NCI-H187 (cell line): ENCODE data around the gene SLC25A43.
"Not testable (repeated sequence)": the region's sequence is repeated elsewhere in the genome, so short reads cannot be mapped to it uniquely, and the experiment has no call there.

ENCODE experiments used
- DNase-seq, 2 experiments: peaks; one replicate each; lab custom pipeline; 2025; lab: John Stamatoyannopoulos, UW

Gene SLC25A43

DNA sequence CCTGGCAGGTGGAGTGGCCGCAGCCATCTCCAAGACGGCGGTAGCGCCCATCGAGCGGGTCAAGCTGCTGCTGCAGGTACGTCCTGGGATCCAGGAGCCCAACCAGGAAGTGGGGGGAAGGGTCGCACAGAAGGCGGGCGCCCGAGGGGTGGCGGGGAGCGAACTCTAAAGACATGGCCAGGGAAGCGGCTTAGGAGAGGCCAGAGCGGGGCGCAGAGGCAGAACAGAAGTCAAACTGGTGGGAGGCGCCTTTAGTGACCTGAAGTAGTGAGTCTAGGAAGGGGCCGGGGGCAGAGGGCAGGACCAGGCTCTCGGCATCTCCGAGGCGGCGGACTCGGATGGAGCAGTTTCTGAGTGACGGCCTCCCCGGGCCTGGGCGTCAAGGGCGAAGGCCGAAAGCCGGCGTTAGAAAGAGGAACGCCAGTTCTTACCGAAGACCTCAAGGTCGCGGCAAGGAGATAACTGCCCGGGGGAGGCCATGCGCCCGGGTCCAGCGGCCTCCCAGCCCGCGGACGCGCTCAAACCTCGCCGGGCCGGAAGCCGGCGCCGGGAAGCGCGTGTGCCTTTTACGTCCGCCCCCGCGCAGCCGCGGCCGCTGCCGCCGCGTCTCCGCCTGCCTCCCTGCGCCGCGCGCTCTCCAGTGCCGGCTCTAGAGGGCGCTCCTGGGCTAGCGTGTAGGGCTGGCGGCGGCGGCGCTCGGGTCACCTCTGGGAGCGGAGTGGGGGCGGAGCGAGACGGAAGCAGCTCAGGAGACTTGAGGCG, 69.6 kb downstream of the SLC25A43 start:
- DNase-seq = peak; percentile 61 to 71

DNA sequence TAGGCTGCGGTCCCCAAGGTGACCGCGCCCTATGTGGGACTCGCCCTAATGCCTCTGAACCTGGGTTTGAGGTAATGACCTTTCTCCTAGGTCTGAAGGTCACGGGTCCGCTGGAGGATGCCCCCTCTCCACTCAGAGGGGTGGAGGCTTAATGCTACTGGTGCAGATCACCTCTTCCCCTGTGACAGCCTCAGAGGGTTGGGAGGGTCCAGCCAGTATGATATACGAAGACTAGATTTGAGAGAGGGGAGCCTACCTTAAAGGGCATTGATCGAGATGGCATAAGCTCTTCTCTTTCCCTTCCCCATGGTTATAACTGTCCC, 70.1 kb downstream of the SLC25A43 start:
- DNase-seq = no peak

DNA sequence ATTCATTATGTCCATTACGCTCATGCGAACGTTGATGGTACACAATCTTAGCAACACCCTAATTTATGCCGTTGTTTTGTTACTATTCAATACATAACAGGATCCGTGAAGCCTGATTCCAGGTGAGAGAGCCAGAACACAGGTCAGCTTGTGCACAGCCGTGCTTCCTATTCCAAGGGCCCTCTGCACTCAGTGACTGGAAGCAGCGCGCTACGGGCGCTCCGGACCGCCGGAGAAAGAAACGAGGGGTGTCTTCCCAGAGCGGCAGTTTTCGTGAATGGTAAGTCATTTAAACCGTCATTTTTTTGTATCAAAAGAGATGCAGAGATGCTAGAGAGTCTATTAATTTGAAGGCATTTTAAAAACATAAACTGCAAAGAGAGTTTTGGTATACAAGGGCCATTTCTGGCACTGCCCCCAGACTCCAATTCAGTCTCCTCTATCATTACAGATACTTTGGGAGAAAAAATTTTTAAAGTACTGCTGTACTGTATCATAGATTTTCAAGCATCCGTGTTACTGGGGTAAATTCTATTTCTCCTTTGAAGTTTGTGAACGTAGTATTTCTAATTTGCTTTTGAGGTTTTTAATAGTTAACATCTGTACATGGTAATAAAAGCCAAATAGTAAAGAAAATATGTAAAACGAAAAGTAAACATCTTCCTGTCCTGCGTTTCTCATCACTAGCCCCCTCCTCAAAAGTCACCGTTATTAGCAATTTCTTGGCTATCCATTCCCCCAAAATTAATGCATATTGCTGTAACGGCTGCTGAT, 75.7 kb downstream of the SLC25A43 start:
- DNase-seq = no peak

DNA sequence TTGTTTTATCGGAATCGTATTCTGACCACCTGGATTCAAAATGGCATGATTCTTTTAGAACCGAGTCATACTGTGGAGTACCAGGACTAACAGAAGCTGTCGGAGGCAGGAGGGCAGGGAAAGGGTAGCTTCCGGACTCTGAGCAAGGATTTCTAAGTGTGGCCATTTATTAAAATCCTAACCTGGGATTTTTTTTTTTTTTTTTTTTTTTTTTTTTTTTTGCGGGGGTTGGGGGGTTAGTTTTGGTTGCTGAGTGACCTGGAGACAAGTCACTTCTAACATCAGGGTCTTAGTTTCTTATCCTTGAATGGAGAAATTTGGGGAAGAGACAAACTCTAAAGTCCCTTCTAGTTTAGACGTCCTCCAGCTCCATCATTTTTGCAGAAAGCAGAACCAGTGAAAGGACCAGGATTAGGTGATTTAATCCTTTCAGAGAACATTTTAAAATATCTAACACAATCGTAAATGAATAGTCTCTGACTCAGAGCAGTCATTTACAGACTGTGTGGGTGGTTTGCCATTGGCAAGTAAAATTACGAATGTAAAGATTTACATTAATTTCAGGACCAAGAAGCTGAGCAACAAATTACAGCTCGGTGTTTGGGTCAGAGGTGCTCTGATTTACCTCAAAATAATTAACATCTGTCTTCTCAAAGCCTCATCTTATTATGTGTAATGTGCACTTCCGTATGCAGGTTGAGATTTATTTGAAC, 76.4 kb downstream of the SLC25A43 start:
- DNase-seq = no peak

- DNase-seq = no peak
Observed at GRCh38 chrX:119477812-119478232, 78.7 kb downstream of the SLC25A43 start.

DNA sequence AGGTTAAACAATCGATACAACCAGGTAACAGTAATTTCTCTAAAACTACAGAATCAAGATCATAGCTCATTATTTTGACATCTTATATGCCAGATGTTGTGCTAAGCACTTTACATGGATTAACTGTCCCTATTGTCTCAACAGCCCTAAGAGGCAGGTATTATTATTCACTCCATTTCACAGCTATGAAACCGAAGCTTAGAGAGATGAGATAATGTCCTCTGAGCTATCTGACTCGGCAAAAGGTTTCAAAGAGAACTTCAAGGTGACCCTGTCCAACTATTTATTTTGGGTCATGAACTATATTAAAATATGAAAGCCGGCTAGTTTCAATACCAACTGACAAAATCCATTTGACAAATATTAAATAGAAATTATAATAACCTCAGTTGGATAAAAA, 79.4 kb downstream of the SLC25A43 start:
- DNase-seq = no peak

DNA sequence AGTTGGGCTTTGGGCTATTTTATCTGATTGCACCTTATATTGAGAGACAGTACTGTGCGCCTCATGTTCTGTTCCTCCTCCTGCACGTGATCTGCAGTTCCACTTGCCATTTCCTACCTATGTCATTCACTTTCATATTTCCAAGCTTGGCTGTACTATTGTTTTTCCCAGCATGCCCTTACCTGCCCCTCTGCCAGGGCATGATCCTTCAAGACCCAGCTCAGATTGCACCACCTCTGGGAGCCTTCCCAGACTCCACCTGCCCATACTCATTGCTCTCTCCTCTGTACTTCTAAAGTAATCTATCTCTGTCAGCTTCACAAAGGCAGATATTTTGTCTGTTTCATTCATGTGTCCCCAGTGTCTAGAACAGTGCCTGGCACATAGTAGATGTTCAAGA, 80.7 kb downstream of the SLC25A43 start:
- DNase-seq = no peak

- DNase-seq = no peak
Observed at GRCh38 chrX:119481323-119481801, 82.2 kb downstream of the SLC25A43 start.

- no peak for DNase-seq
Observed at GRCh38 chrX:119482041-119482440, 82.9 kb downstream of the SLC25A43 start.

DNA sequence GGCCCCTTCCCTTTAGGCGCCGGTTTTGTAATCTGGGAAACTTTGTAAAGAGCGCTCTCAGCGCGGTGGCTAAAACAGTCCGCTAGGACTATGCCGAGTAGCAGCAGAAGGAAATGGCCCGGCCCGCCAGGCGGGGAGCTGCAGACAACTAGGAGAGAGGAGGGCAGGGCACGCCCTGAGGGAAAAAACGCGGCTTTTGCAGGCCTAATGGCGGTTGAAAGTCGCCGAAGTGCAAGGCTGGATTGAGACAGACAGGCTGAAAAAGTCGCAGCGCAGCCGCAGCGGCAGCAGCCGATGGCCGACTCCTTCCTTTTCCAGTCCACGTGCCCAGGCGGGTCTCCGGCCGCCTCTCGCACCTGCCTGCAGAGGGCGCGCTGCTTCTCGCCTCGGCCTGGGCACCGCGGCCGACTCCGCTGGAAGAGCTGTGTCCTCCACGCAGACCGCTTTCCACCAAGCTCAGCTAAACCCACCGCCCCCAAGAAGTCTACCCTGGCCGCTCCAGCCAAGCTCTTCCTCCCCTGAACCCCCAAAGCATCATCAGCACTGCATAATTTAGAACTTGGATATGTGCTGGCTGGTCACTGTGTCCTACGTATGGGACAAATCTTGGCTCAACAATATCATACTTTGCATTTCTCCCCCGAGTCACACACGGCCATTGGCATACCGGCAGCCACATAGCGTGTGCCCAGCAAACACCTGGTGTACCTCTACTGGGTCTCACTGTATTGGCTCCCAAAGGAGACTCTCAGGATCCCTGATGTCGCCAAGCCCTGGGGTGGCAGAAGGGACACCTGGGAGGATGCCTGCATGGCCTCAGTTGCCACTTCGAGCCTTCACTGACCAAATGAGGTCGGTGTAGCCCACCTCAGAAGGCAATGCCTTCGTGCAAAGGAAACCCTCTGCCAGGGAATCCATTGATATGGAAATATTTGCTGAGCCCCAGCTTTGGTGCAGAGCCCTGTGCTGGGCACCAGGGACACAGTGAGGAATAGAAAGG, 83.6 kb downstream of the SLC25A43 start:
- DNase-seq = peak in 1 of 2 experiments; percentile 7

GRCh38 chrX:119486745-119487144, 87.6 kb downstream of the SLC25A43 start:
- no peak for DNase-seq

DNA sequence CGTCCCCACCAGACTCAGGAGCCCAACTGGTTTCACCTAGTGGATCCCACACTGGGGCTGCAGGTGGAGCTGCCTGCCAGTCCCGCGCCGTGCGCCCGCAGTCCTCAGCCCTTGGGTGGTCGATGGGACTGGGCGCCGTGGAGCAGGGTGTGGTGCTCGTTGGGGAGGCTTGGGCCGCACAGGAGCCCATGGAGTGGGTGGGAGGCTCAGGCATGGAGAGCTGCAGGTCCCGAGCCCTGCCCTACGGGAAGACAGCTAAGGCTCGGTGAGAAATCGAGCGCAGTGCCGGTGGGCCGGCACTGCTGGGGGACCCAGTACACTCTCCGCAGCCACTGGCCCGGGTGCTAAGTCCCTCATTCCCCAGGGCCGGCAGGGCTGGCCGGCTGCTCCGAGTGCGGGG, 88.6 kb downstream of the SLC25A43 start:
- not testable (repeated sequence) for DNase-seq

DNA sequence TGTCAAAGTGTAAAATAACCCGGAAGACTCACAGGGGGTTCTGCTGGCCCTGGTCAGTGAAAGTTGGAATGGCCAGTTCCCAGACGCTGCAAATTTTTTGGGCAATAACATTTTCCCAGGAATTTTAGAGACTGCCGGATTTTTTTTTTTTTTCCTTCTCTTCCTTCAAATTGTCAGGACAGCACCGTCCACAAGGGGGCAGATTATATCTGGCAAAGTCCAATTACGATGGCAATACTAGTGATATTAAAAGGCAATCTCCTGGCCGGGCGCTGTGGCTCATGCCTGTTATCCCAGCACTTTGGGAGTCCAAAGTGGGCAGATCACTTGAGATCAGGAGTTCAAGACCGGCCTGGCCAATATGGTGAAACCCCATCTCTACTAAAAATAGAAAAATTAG, 89.6 kb downstream of the SLC25A43 start:
- DNase-seq = peak in 1 of 2 experiments; percentile 14

DNA sequence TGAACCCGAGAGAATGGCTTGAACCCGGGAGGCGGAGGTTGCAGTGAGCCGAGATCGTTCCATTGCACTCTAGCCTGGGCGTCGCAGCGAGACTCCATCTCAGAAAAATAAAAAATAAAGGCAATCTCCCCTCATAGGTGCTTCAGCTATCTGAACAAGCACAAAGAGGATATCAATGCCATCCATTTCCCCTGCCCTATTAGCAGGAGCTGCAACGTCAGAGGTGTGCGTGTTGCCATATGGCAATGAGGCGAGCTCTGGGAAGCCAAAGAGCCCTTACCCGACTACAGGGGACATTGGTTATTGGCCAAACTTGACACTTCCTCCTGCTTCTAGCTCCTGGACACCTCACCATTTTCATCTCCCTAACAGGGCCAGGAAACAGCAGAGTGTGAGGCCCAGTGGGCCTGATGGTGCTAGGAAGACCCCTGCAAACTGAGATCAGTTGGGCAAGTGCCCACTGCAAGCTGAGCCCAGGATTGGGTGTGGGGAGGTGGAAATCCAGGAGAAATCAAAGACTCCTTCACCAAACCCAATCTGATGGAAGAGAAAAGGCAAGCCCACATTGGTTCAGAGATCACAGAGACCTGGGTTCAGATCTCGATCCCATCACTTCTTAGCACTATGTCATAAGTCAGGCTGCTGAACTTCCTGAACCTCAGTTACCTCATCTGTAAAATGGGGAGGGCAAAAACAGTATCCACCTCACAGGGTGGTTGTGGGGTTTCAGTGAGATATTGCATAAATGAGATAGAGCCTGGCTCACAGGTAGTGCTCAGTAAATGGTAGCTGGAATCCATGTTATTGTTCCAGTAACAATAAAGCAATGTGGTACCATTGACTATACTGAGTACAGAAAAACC, 90.3 kb downstream of the SLC25A43 start:
- no peak for DNase-seq

DNA sequence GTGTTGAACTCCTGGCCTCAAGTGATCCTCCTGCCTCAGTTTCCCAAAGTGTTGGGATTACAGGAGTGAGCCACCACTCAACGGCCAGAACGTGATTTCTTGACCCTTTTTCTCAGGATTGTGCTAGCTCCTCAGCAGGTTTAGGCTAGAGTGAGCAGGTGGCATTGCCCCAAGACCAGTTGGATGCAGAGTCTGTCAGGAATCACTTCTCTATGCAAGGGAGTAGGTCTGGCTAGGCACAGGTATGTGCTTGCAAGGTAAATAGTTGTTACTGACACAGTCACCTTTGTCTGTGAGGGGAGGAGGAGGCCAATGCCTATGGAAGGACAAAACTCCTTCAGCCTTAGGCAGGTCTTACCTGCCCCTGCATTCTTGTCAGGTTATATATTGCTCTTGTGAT, 93.3 kb downstream of the SLC25A43 start:
- DNase-seq = no peak

- DNase-seq = not testable (repeated sequence)
Observed at GRCh38 chrX:119493851-119494495, 94.8 kb downstream of the SLC25A43 start.

DNA sequence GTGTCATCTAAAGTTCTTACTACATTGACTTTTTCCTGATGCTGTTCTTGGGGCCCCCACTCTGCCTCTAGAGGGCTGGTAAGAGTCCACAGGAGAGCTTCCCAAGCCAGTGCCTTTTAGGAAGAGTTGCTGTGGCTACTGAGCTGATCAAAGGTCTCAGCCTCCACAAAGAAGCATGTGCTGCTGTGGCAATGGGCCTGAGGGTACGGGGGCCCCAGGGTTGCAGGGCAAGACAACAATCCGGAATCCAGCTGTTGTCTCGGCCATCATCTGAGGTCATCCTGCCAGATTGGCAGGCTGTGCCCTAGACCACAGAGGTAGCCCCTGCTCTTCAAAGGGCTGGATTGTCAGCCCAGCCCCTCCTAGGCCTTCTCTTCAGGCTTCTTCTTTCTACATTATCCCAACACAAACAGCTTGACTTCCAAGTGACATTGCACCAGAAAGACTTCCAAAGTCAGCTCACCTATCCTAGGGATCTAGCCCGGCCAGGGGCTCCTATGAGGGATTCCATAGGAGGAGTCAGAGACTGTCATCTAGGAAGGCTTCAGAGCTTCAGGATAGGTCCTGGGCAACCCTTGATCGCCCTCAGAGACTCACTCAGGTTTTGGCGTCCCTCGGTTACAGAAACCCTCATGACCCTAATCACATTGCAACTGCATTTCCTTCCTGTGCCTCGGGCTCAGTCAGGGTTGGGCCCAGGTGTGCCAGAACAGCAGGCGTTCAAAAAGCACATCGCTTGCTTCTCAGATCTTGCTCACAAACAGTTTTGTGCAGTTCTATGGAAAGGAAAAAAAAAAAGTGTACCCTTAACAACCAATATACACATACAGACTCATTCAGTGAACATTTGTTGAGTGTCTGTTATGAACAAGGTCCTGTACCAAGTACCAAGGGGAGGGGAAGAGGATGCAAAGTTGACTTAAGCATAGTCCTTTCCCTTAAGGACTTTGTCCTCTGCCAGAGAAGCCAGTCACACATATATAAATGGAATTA, 96.9 kb downstream of the SLC25A43 start:
- no peak for DNase-seq

DNA sequence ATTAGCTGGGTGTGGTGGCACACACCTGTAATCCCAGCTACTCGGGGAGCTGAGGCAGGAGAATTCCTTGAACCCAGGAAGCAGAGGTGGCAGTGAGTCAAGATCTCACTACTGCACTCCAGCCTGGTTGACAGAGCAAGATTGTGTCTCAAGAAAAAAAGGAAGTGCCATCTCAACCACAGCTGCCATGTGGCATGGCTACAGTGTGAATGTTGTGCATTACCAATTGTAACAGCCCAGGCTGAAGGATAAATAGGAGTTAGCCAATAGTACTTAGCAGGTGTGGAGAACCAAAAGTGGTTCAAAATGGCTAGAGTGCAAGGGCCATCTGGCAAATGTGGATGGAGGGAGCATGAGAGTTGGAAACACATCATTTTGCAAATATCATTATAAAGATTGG, 98.0 kb downstream of the SLC25A43 start:
- DNase-seq = no peak
